Lower lobe of right lung (tissue), 2 donors: ENCODE measurements around the gene UBE2J2. TPM values are rescaled to one million over a fixed set of nuclear protein-coding genes. Genes with fewer than 3 reads are reported as not detected.
"Not testable (repeated sequence)": the region's sequence is repeated elsewhere in the genome, so short reads cannot be mapped to it uniquely, and the experiment has no call there.

ENCODE experiments used
- ATAC-seq, 2 donors: fragments of 200-7000 bp; cut with Tn5 transposase; one replicate each; pipeline ENCODE4 v1.9.1; 2020 to 2022; ENCODE audit warnings: mild to moderate bottlenecking in 2 of 2, moderate library complexity in 2 of 2
- DNase-seq: peaks from one replicate; pipeline ENCODE4 v3.0.0-alpha.2; 2020
- H3K27ac ChIP-seq: fragments of 200-600 bp; one replicate; pipeline ENCODE4 v1.8.0; 2022
- H3K27me3 ChIP-seq: fragments of 200-600 bp; one replicate; pipeline ENCODE4 v1.8.0; 2022; ENCODE audit warnings: low read depth
- H3K36me3 ChIP-seq: fragments of 200-600 bp; one replicate; pipeline ENCODE4 v1.8.0; 2022; ENCODE audit warnings: mild to moderate bottlenecking
- H3K4me1 ChIP-seq: fragments of 200-600 bp; one replicate; pipeline ENCODE4 v1.8.0; 2022
- H3K4me3 ChIP-seq: fragments of 200-600 bp; one replicate; pipeline ENCODE4 v1.8.0; 2022; ENCODE audit warnings: mild to moderate bottlenecking
- H3K9me3 ChIP-seq: fragments of 200-600 bp; one replicate; pipeline ENCODE4 v1.8.0; 2022
- intact Hi-C: fragments of 100-400 bp; cut with DNase I; formaldehyde crosslinking; loops from one replicate; pipeline ENCODE4 v1.11.0; 2022
- total RNA-seq: library from RNA; stranded (reverse); fragmentation: NEBNext Ultra II Directional; extraction: Animal tissue kit (Norgen Biotek cat#: 25700); gene quantifications from one replicate; pipeline ENCODE4 v1.2.1, GENCODE V29; 2021
- TF ChIP-seq, protein P1 (sequence below): fragments of 200-600 bp; IDR thresholded peaks from one replicate; pipeline ENCODE4 v1.8.0; 2022; ENCODE audit warnings: antibody characterized with exemption, mild to moderate bottlenecking
- donor health status: DM: no; HTN: yes; CAD: no; lungs with severe emphysema.

Gene UBE2J2
- total RNA-seq, 1 donor from 2014 or later = 49.9 TPM

DNA sequence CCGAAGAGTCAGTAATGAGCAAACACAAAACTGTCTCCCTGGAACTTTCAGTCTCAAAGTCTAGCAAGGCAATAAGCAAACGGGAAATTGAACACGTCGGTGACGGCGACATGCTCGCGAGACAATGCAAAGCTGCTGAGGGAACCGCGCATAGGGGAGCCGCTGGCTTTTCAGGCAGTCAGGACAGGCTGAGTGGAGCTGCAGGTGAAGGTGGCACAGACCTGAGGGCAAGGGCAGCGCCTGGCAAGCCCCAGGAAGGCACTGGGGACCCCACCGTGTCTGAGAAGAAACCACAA, 45.9 kb upstream of the UBE2J2 start:
- Histone ChIP-seq H3K36me3 (peaks cover 55% of the 10 kb centered on the region), H3K27ac (no peak overlapping the region), H3K27me3 (no peaks in the 10 kb centered on the region), H3K4me3 (no peak overlapping the region), H3K4me1 (peaks cover 34% of the 10 kb centered on the region), H3K9me3 (no peaks in the 10 kb centered on the region)
- TF ChIP-seq, protein P1, sequence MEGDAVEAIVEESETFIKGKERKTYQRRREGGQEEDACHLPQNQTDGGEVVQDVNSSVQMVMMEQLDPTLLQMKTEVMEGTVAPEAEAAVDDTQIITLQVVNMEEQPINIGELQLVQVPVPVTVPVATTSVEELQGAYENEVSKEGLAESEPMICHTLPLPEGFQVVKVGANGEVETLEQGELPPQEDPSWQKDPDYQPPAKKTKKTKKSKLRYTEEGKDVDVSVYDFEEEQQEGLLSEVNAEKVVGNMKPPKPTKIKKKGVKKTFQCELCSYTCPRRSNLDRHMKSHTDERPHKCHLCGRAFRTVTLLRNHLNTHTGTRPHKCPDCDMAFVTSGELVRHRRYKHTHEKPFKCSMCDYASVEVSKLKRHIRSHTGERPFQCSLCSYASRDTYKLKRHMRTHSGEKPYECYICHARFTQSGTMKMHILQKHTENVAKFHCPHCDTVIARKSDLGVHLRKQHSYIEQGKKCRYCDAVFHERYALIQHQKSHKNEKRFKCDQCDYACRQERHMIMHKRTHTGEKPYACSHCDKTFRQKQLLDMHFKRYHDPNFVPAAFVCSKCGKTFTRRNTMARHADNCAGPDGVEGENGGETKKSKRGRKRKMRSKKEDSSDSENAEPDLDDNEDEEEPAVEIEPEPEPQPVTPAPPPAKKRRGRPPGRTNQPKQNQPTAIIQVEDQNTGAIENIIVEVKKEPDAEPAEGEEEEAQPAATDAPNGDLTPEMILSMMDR = no peak
- intact Hi-C loops = no loop called here
- ATAC-seq (no peak), DNase-seq (no peak)

DNA sequence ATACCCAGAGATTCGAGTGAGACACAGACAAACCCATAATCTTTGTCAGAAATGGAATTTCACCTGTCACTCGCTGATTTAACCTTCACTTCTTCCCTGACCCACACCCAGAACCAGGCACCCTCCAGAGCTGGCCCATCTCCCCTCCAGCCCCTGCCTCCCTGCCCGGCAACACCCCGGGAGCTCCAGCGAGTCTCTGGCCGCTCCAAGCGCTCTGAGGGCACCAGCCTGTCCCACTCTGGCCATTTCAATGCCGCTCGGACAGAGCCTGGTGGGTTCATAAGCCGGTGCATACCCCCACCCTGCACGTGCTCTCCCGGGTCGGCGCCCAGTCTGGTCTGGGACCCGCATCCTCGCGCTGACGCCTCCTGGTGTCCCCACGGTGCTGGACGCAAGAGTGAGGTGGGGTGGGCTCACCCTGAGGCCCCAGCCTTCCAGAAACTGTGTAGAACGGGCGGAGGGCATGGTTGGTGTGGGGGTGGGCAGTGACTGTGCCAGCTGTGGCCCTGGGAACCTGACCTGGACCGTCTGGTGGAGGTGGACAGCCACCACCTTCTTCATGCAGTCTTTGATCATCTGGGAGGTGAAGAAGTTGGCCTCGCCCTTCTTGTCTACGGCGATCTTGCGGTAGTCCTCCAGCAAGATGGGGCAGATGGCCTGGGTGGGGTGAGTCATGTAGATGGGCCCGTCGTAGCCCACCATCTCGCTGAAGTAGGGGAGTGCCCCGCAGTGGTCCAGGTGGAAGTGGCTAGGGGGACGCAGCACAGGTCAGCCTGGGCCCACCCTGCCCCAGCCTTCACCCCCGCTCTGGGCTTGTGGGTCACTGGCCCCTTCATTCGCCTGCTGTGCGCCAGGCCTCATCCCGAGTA, 45.4 kb upstream of the UBE2J2 start:
- intact Hi-C loops = no loop called here

DNA sequence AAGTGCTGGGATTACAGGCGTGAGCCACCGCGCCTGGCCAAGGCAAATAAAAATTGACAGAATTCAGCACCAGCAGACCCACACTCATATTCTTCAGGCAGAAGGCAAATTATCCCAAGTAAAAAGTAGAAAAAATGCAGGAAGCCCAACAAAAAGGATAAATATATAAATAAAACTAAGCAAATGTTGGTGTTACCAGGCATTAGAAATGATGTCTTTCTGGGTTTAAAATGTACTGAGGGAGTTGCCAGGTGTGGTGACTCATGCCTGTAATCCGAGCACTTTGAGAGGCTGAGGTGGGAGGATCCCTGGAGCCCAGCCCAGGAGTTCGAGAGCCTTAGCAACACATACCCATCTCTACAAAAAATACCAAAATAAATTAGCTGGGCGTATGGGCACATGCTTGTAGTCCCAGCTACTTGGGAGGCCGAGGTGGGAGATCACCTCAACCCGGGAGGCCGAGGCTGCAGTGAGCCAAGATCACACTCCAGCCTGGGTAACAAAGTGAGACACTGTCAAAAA, 44.5 kb upstream of the UBE2J2 start:
- H3K4me3 ChIP-seq = no peak overlapping the region
- intact Hi-C loops = no loop called here
- ATAC-seq = peak; percentile 75 to 88
- peaks cover 69% of the 10 kb centered on the region for H3K36me3 ChIP-seq
- no peaks in the 10 kb centered on the region for H3K9me3 ChIP-seq
- peak; percentile 87 for DNase-seq
- H3K27ac ChIP-seq = peak overlapping the region; percentile 73
- peaks cover 30% of the 10 kb centered on the region for H3K4me1 ChIP-seq
- no peaks in the 10 kb centered on the region for H3K27me3 ChIP-seq
- TF ChIP-seq, protein P1 = no peak

More for the DNA sequence above, 45.4 kb upstream of the UBE2J2 start:
- ATAC-seq (no peak), DNase-seq (no peak)
- no peaks in the 10 kb centered on the region for H3K27me3 ChIP-seq
- H3K36me3 ChIP-seq = peaks cover 61% of the 10 kb centered on the region
- H3K4me1 ChIP-seq = peaks cover 34% of the 10 kb centered on the region
- no peak overlapping the region for H3K4me3 ChIP-seq
- peak overlapping the region; percentile 73 for H3K27ac ChIP-seq
- TF ChIP-seq, protein P1 = no peak
- no peaks in the 10 kb centered on the region for H3K9me3 ChIP-seq

DNA sequence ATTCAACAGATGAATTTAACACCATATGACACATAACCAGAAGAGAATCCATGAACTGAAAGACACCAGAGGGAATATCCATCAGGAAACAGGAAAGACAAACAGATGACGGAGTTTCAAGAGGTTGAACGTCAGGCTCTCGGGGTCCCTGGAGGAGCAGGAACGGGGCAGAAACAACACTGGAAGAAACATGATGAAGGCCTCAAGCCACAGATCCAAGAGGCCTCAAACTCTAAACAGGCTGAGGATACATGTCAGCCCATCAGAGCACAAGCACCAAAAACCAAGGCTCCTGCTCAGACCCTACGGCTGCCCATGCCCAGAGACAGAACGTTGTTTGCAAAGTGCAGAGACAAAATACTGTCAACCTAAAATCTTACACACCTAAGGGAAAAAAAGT, 43.8 kb upstream of the UBE2J2 start:
- TF ChIP-seq, protein P1 = no peak
- DNase-seq = no peak
- Histone ChIP-seq H3K9me3 (no peaks in the 10 kb centered on the region), H3K4me1 (peaks cover 25% of the 10 kb centered on the region), H3K4me3 (no peak overlapping the region), H3K27me3 (no peaks in the 10 kb centered on the region), H3K36me3 (peaks cover 77% of the 10 kb centered on the region), H3K27ac (peak overlapping the region; percentile 73)
- ATAC-seq = no peak
- intact Hi-C loops = no loop called here

DNA sequence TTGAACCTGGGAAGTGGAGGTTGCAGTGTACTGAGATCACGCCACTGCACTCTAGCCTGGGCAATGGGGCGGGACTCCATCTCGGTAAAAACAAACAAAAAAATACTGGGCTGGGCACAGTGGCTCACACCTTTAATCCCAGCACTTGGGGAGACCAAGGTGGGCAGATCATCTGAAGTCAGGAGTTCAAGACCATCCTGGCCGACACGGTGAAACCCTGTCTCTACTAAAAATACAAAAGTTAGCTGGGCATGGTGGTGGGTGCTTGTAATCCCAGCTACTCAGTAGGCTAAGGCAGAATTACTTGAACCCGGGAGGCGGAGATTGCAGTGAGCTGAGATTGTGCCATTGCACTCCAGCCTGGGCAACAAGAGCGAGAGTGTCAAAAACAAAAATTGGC, 42.5 kb upstream of the UBE2J2 start:
- ATAC-seq, DNase-seq, H3K27me3 ChIP-seq, intact Hi-C loops, H3K9me3 ChIP-seq, H3K4me3 ChIP-seq, H3K27ac ChIP-seq: not testable (repeated sequence)
- H3K4me1 ChIP-seq = peaks cover 15% of the 10 kb centered on the region
- peaks cover 84% of the 10 kb centered on the region for H3K36me3 ChIP-seq

DNA sequence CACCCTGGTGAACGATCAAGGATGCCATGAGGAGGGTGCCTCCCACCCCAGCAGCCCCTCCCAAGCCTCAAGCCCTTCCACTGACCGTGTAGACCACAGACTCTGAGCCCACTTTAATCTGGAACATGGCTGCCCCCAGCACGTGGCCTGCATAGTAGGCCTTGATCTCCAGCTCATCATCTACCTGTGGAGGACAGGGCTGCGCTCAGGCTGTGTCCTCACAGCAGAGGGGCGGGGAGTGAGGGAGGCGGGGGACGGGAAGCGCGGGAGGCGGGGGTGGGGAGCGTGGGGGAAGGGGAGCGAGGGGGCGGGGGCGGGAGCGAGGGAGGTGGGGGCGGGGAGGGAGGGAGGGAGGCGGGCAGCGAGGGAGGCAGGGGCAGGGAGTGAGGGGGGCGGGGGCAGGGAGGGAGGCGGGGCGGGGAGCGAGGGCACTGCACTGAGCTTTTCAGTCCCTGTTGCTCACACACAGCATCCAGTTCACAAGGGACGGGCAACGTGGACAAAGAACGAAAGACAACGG, 41.8 kb upstream of the UBE2J2 start:
- no peak overlapping the region for H3K27ac ChIP-seq
- no peaks in the 10 kb centered on the region for H3K9me3 ChIP-seq
- TF ChIP-seq, protein P1 = no peak
- H3K4me1 ChIP-seq = peaks cover 14% of the 10 kb centered on the region
- H3K36me3 ChIP-seq = peaks cover 88% of the 10 kb centered on the region
- no peaks in the 10 kb centered on the region for H3K27me3 ChIP-seq
- DNase-seq (no peak), ATAC-seq (no peak)
- intact Hi-C loops = no loop called here
- no peak overlapping the region for H3K4me3 ChIP-seq
